Right lobe of liver (tissue), 4 donors: ENCODE measurements around the gene CACNA2D4.

Source experiments
- CTCF ChIP-seq, 4 donors: fragments of 200-600 bp in 3 of 4; fragments of 450-650 bp in 1 of 4; IDR thresholded peaks; one replicate each; pipeline versions ENCODE4 v1.5.1 to v1.8.0; 2016 to 2022; ENCODE audit warnings: antibody characterized with exemption in 4 of 4, mild to moderate bottlenecking in 2 of 4
- POLR2A ChIP-seq: fragments of 450-650 bp; IDR thresholded peaks from one replicate; pipeline ENCODE4 v1.6.1; 2017; ENCODE audit warnings: antibody characterized with exemption, mild to moderate bottlenecking
- donor health status: DM: no; HTN: no; CAD: no.
- donor health status: DM: no; HTN: no; CAD: no.
- donor health status: DM: no; HTN: yes; CAD: no.

- TF ChIP-seq CTCF (IDR thresholded peaks at IDR 0.05), result no peak
- TF ChIP-seq POLR2A, result no peak
Measured at GRCh38 chr12:1838994-1839365, 79.5 kb downstream of the CACNA2D4 start.
